DMS53 treated with DMSO at 0.1 percent for 48 hours (cell line): ENCODE results near the gene CELSR3.
A peak's percentile ranks its signal among the peaks of the same experiment; 100 is the strongest.

Experiments used
- DNase-seq: peaks from one replicate; lab custom pipeline; 2025; ENCODE audit not compliant: unreplicated experiment; lab: John Stamatoyannopoulos, UW

CELSR3 gene

DNA sequence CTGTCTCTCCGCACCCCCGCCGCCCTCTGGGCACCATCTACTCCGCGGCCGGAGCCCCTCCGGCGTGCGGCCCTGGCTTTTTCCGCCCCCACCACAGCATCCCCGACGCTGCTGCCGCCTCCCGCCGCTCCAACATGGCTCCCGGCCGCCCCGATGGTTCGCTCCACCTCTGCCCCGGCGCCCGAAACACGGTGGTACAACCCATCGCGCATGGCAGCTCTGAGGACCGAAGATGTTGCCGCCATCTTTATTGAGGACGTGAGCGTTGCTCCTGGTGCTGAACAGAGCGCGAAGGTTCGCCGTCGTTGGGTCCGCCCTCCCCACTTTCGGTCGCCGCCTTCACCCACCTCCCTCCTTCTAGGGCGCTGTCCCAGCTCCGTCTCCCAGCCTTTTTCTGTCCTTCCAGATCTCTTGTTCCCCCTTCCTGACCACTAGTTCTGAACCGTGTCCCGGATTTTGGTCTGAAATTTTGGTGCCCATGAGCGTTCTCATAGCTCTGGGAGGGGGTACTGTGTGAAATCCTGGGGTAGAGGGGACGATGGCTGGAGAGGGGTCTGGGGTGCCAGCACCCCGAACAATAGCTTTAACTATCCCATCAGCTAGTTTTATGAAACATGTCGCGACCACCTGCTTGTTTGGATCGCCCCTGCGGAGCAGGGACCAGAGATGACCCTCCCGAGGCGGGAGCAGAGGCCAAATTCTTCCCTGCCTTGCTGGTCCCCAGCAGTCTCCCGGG, at the start of gene CELSR3:
CELSR3 (minus strand) TSS at position 134 of the 736 bp plus-strand sequence. CDS start 252 bp downstream, outside the sequence.
- DNase-seq = peak; percentile 34

- DNase-seq = no peak
Measured at GRCh38 chr3:48711727-48712126, 49.0 kb upstream of the CELSR3 start.

- no peak for DNase-seq
Measured at GRCh38 chr3:48709051-48709461, 46.4 kb upstream of the CELSR3 start.

DNA sequence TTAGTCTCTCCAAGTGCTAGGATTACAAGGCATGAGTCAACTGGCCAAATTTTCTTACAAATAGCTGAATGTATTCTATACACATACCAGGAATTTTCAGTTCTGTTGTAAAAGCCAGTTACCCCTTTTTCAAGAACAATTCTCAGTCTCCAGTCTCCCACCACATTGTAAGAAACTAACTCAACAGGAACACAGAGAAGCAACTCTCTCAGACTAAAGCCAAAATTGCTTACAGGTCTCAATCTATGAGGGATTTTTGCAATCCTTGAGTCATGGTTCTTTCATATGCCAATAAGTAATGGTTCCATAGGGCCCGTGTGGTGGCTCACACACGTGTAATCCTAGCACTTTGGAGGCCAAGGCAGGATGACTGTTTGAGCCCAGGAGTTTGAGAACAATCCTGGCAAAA, 45.8 kb upstream of the CELSR3 start:
- no peak for DNase-seq

DNA sequence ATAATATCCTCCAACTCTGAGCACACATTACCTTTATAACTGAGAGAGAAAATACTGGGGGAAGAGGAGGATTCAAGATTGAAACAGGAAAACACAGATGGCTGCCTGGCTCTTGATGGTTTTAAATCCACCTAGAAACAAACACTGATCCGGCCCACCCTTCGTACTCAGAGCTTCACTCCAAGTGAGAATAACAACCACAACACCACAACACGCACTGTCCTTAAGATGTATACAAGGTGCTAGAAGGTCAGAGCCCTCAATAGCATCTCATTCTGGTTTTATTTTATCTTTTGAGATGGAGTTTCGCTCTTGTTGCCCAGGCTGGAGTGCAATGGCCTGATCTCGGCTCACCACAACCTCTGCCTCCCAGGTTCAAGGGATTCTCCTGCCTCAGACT, 44.5 kb upstream of the CELSR3 start:
- DNase-seq = no peak

DNA sequence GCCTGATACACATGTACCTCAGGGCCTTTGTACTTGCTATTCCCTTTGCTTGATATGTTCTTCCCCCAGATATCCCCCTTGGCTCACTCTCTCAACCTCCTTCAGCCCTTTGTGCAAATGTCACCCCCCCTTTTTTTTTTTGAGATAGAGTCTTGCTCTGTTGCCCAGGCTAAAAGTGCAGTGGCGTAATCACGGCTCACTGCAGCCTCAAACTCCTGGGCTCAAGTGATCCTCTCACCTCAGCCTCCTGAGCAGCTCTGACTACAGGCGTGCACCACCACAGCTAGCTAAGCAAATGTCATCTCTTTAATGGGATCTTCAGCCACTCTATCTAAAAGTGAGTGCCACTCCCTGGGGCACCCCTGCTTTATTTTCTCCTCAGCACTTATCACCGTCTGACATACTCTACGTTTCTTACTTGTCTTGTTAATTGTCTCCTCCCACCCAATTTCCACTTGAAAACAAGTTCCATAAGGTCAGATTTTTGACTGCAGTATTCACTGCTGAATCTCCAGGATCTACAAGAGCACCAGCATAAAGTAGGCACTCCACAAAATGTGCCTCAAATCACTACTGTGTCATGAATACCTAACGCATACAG, 39.7 kb upstream of the CELSR3 start:
- no peak for DNase-seq

GRCh38 chr3:48700731-48701405, 38.2 kb upstream of the CELSR3 start:
- DNase-seq = no peak

- DNase-seq = no peak
Measured at GRCh38 chr3:48698891-48699290, 36.2 kb upstream of the CELSR3 start.

- no peak for DNase-seq
Measured at GRCh38 chr3:48697952-48698351, 35.3 kb upstream of the CELSR3 start.

DNA sequence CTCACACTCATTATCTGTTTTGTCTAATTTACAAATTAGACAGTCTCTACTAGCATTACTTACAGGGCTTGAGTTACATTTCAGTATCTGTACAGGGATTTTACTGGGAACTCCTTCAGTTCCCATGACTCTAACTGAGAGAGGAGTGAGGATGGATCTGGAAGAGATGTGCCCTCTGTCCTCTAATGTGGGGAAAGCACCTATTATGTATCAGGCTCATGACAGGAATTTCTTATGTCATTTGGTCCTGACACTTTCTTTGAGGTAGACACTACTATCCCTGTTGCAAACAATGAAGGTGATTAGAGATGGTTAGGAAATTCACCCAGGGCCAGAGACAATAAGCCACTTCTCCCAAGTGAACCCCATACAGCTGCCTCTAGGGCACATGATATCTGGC, 33.9 kb upstream of the CELSR3 start:
- no peak for DNase-seq

GRCh38 chr3:48696156-48696555, 33.5 kb upstream of the CELSR3 start:
- DNase-seq = no peak

GRCh38 chr3:48695393-48695753, 32.7 kb upstream of the CELSR3 start:
- DNase-seq = no peak

DNA sequence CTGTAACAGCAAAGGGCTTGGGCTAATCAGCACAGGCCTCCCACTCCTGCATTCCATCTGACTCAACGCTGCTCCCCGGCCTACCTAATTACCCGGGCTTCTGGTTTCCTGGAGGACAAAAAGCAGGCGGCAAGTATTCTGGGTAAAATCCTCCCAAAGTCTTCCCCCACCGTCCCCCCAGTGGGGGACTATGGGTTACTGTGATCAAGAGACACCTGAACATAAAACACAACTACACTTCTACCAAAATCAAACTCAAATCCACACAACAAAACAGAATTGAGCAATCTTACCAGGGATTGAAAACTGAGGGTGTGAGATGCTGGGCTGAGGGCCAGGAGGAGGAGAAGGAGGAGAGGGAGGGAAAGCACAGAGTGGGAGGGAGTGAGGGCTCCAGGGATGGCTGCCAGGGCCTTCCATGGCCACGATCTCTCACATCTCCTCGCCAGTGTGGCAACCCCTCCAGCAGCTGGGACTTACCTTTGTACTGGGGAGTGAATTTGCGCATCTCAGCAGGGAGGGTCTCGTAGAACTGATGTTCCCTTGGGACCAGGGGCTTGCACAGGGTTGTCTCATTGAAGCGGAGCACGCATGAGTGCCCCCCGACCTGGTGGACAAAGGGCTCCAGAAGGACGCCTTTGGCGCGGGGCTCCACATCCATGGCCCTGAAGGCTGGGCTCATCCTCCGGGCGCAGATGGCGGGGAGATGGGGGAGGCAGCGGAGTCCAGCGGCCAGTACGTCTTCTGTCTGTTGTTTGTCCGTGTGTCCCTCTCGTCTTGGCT, 32.1 kb upstream of the CELSR3 start:
- DNase-seq = no peak

- no peak for DNase-seq
Measured at GRCh38 chr3:48693826-48694225, 31.1 kb upstream of the CELSR3 start.

GRCh38 chr3:48692551-48692950, 29.9 kb upstream of the CELSR3 start:
- DNase-seq = no peak

- no peak for DNase-seq
Measured at GRCh38 chr3:48690846-48691458, 28.3 kb upstream of the CELSR3 start.

GRCh38 chr3:48689384-48689783, 26.7 kb upstream of the CELSR3 start:
- DNase-seq = no peak

DNA sequence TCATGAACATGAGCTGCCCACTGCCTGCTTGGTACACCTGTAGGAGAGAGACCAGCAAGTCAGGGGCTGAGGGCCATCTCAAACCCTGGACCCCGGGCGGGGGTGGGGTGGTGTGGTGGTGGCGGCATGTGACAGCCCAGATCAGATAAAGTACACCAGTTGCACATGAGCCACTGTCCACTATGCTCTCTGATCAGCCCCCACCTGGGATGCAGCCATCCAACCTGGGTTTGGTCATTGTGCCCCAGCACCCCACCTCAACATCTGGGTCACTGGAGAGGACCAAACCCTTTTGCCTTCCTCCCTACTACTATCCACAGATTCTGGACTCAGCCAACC, 26.0 kb upstream of the CELSR3 start:
- no peak for DNase-seq

- no peak for DNase-seq
Measured at GRCh38 chr3:48688032-48688736, 25.5 kb upstream of the CELSR3 start.

- DNase-seq = no peak
Measured at GRCh38 chr3:48687220-48687678, 24.6 kb upstream of the CELSR3 start.
